GM12873 (cell line): ENCODE measurements around the gene MMS22L.
A peak's percentile ranks its signal among the peaks of the same experiment; 100 is the strongest.

Experiments used
- TF ChIP-seq, protein P1 (sequence below): IDR thresholded peaks from 2 replicates; pipeline ENCODE4 v1.5.1; 2012; ENCODE audit warnings: low read depth, mild to moderate bottlenecking, moderate library complexity, low read length, control low read depth; ENCODE audit not compliant: insufficient read depth; ENCODE audit errors: missing control alignments

Gene MMS22L

DNA sequence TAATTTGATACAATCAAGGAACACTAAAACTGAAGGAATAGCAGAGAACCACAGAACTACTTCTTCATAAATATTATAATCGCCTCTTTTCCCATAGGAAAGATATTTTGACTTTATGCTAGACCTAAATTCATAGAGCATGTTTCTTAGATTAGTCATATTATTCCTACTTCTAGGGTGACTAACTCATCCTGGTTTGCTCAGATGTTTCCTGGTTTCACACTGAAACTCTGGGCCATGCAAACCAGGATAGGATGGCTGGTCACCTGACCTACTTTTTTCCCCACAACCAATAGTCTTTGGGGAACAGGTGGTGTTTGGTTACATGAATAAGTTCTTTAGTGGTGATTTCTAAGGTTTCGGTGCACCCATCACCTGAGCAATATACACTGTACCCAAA, 42.8 kb downstream of the MMS22L start:
- TF ChIP-seq, protein P1, sequence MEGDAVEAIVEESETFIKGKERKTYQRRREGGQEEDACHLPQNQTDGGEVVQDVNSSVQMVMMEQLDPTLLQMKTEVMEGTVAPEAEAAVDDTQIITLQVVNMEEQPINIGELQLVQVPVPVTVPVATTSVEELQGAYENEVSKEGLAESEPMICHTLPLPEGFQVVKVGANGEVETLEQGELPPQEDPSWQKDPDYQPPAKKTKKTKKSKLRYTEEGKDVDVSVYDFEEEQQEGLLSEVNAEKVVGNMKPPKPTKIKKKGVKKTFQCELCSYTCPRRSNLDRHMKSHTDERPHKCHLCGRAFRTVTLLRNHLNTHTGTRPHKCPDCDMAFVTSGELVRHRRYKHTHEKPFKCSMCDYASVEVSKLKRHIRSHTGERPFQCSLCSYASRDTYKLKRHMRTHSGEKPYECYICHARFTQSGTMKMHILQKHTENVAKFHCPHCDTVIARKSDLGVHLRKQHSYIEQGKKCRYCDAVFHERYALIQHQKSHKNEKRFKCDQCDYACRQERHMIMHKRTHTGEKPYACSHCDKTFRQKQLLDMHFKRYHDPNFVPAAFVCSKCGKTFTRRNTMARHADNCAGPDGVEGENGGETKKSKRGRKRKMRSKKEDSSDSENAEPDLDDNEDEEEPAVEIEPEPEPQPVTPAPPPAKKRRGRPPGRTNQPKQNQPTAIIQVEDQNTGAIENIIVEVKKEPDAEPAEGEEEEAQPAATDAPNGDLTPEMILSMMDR, result no peak

DNA sequence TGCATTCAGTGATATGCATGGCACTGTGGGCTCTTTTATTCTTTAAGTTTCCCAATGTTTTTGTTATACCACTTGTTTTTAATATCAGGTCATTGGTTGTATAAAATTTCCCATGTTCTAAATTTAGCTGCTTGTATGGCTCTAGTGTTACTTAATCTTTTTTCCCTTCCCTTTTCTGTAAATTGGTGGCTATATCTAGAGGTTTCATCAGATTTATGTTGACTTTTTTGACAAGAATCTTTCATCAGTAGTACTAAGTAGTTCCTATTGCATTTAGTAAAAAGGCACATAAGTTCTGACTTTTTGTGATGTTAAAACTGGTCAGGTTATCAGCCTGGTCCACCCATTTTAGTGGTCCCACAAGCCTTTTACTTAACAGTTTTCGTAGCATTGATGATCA, 51.1 kb downstream of the MMS22L start:
- TF ChIP-seq, protein P1, result no peak

DNA sequence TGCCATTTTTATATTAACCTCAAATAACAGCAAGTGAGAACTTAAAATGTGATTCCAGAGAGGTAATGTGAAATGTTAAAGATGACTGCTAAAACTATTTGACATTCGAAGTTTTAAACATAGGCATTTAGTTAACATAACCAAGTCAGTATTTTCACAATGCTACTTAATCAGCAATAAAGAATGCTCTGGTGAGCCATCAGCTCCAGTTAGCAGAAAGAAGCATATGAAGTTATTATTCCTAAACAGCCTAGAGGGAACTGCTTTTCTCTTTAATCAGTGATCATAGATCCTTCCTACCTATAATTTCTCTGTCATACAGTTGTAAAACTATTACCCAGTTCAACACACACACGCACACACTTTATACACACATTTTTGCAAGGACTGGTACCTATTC, 60.1 kb downstream of the MMS22L start:
- TF ChIP-seq, protein P1, result no peak

DNA sequence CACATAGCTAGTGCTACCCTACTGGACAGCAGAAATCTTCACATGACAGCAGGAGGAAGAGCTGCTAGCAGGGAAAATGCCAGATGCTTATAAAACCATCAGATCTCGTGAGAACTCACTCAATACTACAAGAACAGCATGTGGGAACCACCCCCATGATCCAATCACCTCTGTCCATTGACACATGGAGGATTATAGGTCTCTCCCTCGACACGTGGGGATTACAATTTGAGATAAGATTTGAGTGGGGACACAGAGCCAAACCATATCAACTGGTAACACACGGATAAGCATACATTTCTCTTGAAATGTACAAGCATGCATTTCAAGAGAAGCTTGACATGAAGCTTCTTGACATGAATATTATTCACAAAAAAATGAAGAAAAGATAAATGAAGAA, 64.1 kb downstream of the MMS22L start:
- TF ChIP-seq, protein P1, result no peak

DNA sequence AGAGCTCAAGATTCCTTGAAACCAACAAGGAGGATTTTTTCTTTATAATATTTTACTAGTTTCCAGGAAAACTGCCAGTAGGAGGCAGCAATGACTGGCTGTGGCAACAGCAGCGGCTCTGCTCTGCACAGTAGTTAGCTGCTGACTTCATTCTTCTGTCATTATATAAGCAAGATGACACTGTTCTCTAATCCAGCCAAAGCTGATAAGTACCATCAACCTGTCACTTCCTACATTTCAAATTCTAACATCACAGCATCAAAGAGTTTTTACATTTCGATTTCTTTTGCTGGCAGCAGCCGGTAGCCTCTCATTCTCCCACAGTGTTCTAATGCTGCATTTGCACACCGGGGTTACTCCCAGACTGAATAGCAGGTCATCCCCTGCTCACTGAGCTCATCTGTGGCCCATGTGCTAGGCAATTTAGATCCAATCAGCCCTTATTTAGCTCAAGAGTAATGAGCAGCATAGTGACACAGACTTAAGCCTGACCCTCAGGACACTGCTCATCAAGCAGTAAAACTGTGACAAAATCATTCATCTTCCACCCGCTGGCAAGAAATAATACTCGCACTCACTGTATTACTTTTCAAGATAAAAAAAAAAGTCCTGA, 67.8 kb downstream of the MMS22L start:
- TF ChIP-seq, protein P1, result peak; percentile 24

DNA sequence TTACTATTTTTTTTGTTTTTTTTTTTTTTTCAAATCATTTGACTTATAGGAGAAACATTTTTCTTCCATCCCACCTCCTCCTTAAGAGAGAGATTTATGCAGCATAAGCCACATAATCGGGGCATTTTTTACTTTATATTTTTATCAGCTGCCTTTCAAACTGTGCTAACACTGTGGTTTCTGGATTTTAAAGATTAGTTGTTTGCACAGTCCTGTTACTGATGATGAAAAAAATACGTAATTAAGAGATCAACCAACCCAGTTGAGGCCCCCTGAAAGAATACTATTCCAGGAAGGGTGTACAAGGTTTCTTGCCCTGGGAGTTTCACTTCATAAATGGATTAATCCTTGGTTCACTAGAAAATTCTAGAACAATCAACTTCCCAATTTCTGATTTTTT, 68.3 kb downstream of the MMS22L start:
- TF ChIP-seq, protein P1, result no peak

DNA sequence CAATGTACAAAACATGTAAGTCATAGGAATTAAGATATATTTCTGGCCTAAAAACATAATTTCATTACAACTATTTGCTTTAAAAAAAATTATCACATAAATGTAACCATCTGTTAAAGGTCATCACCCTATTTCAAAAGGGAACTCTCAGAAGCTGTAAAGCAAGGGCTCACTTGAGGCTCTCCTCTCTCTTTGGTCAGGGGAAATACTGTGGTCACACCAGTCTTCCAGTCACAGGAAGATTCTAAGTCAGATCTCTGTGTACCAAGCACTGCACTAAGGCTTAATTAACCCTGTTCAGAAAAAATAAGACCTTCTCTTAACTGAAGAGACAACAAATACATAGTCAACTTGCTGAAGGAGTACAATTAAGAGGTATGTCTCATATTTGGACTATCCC, 75.6 kb downstream of the MMS22L start:
- TF ChIP-seq, protein P1, result no peak
